ENCODE measurements around the gene SERP2.

SERP2 gene

DNA sequence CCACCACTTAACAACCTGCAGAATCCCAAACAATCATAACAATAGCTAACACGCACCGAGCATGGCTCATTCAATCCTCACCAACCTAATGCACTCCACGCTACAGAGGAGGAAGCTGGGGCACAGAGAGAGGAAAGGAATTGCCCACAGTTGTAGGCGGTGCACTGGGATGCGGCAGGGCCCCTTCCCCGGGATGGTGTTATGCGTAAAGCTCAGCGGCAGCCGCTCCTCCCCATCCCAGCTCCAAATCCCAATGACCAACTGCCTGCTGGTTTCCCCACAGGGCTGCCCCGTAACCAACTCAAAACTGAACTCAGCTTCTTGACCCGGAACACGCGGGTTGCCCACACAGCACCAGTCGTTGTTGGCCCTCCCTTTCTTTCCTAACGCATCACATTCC is 42.2 kb downstream of the SERP2 start:
- no peak for DNase-seq

- no peak for DNase-seq
Measured at GRCh38 chr13:44416301-44416700, 42.7 kb downstream of the SERP2 start.

- no peak for DNase-seq
Measured at GRCh38 chr13:44416744-44417143, 43.1 kb downstream of the SERP2 start.

GRCh38 chr13:44417446-44417845 is 43.8 kb downstream of the SERP2 start:
- DNase-seq: no peak

GRCh38 chr13:44417876-44418275 is 44.3 kb downstream of the SERP2 start:
- DNase-seq: no peak

DNA sequence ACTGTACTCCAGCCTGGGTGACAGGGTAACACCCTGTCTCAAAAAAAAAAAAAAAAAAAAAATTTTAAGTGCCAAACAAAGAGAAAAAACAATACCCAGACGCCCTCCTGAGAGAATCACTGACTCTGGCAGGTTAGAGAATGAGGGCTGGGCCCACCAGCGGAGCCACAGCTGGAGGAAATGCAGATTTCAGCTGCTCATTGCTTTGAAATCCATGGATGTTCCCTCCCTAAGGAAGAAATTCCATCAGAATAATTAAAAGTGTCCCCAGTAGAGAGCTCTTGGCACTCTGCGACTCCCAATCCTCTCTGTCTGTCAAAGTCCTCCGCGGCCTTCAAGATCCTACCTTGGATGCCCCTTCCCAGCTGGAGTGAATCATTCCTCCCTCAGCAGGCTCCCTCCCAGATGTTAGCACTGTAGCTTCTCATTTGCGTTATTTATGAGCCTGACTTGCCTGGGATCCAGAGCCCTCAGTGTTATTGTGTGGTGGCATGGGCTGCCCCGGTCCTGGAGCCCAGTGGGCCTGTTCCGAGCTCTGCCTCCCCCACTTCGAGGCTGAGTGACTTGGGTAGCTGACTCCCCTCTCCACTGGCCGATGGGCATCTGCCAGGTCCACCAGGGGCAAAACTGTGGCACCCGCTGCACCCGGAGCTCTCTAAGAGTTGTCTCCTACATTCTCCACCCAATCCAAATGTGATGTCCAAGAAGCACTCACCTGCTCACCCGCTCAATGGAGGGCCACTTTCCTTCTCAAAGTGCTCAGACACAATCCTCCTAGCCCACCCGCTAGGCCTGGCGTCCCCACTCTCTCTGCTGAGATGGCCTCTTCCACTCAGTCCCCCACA is 47.0 kb downstream of the SERP2 start:
- DNase-seq: no peak

GRCh38 chr13:44421853-44422525 is 48.4 kb downstream of the SERP2 start:
- no peak for DNase-seq

DNA sequence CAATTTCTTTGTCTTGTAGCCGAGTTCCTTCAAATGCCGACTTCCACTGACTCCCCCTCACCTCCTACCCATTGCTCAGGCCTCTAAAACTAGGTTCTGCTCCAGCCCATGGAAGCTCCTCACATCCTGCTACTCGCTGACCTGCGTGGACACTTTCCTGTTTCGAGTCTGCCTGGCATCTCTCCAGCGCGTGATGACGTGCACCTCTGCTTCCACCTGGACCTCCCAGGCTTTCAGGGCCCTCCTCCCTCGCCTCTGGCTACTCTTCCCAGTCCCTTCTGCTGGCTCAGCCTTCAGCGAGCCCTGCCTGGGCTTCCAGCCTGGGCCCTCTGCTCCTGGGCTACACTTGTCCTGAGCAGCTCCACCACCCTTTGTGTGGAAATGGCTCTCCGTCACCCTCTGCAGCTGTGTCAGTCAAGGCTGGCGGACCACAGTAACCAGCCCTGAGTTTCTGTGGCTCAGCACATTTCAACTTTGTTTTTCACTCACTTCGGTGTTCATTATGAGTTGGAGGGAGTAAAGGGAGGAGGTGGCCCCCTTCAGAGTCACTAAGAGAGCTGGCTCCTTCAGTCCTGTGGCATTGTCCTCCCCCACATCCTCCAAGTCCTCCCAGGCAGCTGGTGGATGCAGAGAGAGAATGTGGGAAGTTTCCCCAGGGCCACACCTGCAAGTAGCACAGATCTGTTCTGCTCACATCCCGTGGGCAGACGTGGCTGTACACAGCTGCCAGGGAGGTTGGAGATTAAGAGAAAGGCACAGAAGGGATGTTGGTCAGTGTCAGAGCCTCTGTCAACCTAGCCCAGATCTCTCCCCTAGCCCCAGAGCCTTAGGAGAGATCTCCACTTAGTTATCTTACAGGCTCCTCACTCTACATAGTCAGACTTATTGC is 49.4 kb downstream of the SERP2 start:
- DNase-seq: no peak

DNA sequence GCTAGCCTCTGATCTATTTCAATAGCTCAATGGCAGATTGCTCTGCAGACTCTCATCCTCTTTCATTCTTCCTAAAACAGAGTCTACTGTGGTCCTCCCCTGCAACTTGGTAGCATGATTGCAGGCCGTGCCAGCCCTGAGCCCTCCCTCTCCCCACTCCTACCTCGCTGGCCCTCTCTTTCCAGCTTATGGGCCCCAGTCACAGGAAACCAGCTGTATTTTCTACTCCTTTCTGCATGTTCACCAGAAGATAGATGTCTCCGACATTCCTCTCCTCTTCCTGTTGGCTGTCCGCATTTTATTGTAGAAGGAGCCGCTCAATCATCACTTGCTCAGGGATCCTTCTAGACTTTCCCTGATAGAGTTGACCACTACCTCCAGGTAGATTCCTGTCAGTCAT is 50.2 kb downstream of the SERP2 start:
- DNase-seq: no peak

- DNase-seq: no peak
Measured at GRCh38 chr13:44425041-44425814, 51.6 kb downstream of the SERP2 start.

GRCh38 chr13:44425815-44426078 is 52.1 kb downstream of the SERP2 start:
- no peak for DNase-seq

GRCh38 chr13:44426461-44426860 is 52.8 kb downstream of the SERP2 start:
- DNase-seq: no peak

GRCh38 chr13:44429311-44429710 is 55.7 kb downstream of the SERP2 start:
- DNase-seq: no peak

GRCh38 chr13:44431150-44431549 is 57.5 kb downstream of the SERP2 start:
- no peak for DNase-seq

DNA sequence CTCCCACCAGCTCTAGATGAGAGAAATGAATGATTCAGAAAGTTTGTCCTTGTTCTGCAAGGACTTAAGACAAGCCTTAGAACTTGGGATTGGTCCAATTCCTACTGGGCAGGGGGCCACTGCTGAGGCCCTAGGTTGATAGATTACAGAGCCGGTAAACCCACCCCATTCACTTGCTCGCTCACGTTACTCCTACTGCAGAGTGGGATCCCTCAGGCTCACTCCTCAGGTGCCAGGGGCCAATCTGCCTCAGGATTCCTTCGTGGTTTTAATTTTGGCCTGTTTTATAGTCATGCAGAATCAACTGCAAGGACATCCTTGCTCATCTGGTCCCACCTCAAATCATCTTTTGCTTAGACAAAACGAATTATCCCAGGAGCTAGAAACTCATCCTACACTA is 59.0 kb downstream of the SERP2 start:
- no peak for DNase-seq

- no peak for DNase-seq
Measured at GRCh38 chr13:44433863-44434765, 60.5 kb downstream of the SERP2 start.

- DNase-seq: no peak
Measured at GRCh38 chr13:44434766-44435141, 61.1 kb downstream of the SERP2 start.

DNA sequence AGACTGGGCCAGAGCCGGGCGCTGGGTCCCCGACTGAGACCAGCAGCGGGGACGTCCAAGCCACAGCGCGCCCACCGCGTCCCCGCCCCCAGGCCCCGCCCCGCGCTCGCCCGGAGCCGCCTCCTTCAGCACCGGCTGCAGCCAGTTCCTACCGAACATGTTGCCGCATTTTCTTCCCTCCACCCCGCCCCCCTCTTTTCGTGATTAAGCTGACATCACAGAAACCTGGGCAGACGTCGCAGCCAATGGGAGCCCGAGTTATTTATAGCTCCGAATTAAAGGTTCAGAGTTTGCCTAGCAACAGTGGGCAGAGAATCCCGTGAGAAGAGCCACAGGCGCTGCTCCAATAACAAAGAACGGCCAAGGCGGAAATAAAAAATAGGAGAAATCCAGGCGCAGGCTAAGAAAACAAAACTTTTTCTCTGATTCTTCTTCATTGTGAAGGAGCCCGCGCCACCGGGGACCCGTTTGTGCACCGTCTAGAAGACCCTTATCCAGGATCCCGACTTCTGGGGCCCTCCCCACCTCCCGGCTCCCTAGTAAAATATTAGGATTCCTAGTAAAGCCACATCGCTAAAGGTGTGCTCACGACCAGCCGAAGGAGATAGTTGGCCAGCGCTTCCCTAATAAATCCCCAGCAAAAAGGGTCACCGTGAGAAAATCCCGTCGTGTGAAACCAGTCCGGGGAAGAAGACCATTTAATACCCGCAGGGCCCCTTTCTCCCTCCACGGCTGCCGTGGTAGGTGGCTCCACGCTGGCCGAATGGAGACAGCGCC is 61.7 kb downstream of the SERP2 start:
- peak; percentile 94 for DNase-seq

DNA sequence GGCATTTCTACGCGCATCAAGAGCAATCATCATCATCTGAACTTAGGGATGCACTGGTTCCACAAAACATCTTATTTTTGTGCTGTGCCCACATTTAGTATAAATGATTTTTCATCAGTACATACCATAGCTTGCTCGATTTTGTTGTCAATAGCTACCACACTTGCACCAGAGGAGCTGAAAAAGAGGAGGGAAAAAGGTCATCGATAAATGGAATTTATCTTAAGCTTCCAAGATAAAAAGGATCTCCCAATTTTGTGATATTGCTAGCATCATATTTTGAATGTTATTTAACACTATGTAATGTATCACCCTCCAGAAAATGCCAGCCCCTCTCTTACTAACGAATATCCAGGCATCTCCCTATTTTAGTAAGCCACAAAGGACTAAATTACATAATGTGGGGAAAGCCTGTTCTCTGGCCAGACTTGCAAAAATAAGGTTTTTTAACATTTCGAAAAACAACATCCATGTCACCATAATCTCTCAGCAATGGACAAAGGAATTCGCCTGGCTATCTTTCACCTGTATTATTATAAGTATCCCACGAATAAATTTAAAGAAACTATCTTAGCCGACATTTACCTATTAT is 62.4 kb downstream of the SERP2 start:
- DNase-seq: no peak

DNA sequence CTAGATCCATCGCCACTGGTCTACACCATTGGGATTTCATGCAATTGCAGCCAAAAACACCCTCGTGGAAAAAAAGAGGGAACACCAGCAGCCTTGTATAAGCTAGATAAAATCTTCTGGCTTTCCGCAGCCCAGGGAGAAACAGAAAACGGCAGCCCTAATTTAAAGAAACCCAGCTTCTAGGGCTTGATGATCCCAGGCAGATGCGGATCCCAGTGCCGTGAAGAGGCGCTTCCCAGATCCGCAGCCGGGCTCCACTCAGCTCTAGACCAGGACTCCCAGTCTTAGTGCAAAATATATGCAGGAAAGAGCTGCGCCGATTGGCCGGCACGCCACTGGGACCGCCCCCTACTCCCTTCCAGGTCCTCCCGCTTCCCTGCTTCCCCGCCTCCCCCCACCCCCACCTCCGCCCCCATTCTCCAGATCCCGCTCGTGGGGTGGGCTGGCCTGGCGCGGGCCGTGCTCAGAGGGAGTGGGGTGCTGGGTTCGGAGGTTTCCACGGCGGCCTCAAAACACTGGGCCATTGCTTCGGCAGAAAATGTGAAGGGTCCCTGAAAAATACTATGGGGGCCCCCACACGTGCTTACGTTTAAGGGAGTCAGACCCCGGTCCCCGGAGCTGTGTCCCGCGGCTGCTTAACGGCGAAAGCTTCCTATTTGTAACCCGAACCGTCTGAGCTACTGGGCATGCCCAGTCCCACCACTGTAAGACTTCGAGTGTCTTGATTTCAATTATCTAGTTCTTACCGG is 63.1 kb downstream of the SERP2 start:
- peak; percentile 86 for DNase-seq
